ENCODE data around the gene FARSB.

DNA sequence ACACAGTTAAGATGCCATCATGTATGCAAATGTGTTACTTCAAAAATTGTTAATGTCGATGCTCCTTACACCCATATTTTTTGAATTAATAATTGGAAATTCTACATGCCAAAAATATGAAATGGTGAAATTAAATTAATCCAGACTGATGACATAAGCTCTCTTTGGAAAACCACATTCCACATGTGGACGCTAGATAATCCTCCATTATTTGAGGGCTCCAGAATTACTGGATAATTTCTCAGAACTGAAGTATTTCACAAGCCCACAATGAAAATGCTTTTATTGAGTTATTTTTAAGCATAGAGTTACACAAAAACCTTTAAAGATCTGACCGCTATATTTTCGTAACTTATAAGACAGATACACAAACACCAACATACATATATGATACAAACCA is 47.8 kb downstream of the FARSB start:
- TF ChIP-seq CTCF (conservative IDR thresholded peaks at IDR 0.05; ENCODE audit: low read depth, low read length): no peak
- no peak for TF ChIP-seq EZH2 (IDR thresholded peaks at IDR 0.05; ENCODE audit: low read length, unreplicated experiment)
